PC-3 (cell line): ENCODE data around the gene ACTMAP. TPM values are rescaled to one million over a fixed set of nuclear protein-coding genes. Genes with fewer than 3 reads are reported as not detected.

Experiments used
- ATAC-seq: fragments of 200-7000 bp; cut with Tn5 transposase; 2 replicates; pipeline ENCODE4 v1.9.1; 2020; ENCODE audit warnings: mild to moderate bottlenecking, moderate library complexity
- BruUV-seq: library from RNA; stranded (reverse); fragments of 400-500 nt; replicated peaks from 2 replicates; lab custom pipeline; 2021; lab: Mats Ljungman, UMichigan
- CTCF ChIA-PET: fragments of 300-600 bp; sonication (Branson Sonifier 250); formaldehyde crosslinking; loops from one replicate; lab custom pipeline; 2022; ENCODE audit warnings: antibody characterized with exemption; lab: Charles Lee
- POLR2A ChIA-PET: fragments of 300-600 bp; sonication (Branson Sonifier 250); formaldehyde crosslinking; loops from one replicate; lab custom pipeline; 2022; ENCODE audit warnings: antibody characterized with exemption; ENCODE audit not compliant: unreplicated experiment; lab: Charles Lee
- DNase-seq: peaks from one replicate; pipeline ENCODE4 v3.0.0-alpha.2; 2015
- H2AFZ ChIP-seq: fragments of 300-600 bp; sonication (generic); 2 replicates; pipeline ENCODE4 v1.6.0; 2016; ENCODE audit warnings: antibody characterized with exemption, low read length
- H3F3A ChIP-seq: fragments of 300-600 bp; sonication (generic); one replicate; pipeline ENCODE4 v1.6.0; 2017; ENCODE audit warnings: antibody characterized with exemption, low read length, control low read depth, mild to moderate bottlenecking; ENCODE audit not compliant: unreplicated experiment
- H3K27ac ChIP-seq: fragments of 300-600 bp; sonication (generic); 2 replicates; pipeline ENCODE4 v1.5.1; 2016; ENCODE audit warnings: mild to moderate bottlenecking, low read length
- H3K27me3 ChIP-seq: fragments of 300-600 bp; sonication (generic); 2 replicates; pipeline ENCODE4 v1.6.1; 2016; ENCODE audit warnings: low read length, mixed read lengths
- H3K36me3 ChIP-seq: fragments of 300-600 bp; sonication (generic); 2 replicates; pipeline ENCODE4 v1.6.1; 2016; ENCODE audit warnings: low read depth, mixed run types, low read length, mixed read lengths
- H3K4me1 ChIP-seq: fragments of 300-600 bp; sonication (generic); 2 replicates; pipeline ENCODE4 v1.5.1; 2016; ENCODE audit warnings: low read length; ENCODE audit not compliant: insufficient read depth
- H3K4me2 ChIP-seq: fragments of 300-600 bp; sonication (generic); 2 replicates; pipeline ENCODE4 v1.6.0; 2016; ENCODE audit warnings: low read length
- H3K4me3 ChIP-seq: fragments of 300-600 bp; sonication (generic); 2 replicates; pipeline ENCODE4 v1.5.1; 2016; ENCODE audit warnings: mild to moderate bottlenecking, low read length, mixed read lengths
- H3K79me2 ChIP-seq: fragments of 300-600 bp; sonication (generic); 2 replicates; pipeline ENCODE4 v1.6.1; 2017; ENCODE audit warnings: low read length, mixed read lengths
- H3K9ac ChIP-seq: fragments of 300-600 bp; sonication (generic); 2 replicates; pipeline ENCODE4 v1.6.0; 2016; ENCODE audit warnings: mild to moderate bottlenecking, low read length
- H3K9me2 ChIP-seq: fragments of 300-600 bp; sonication (generic); replicated peaks from 2 replicates; pipeline ENCODE4 v1.6.1; 2016; ENCODE audit warnings: mixed run types, low read length, mixed read lengths
- H3K9me3 ChIP-seq: fragments of 300-600 bp; sonication (generic); 2 replicates; pipeline ENCODE4 v1.6.1; 2016; ENCODE audit warnings: low read length, mixed read lengths
- H4K20me1 ChIP-seq: fragments of 300-600 bp; sonication (generic); 2 replicates; pipeline ENCODE4 v1.6.1; 2016; ENCODE audit warnings: low read length, mixed read lengths
- CTCF ChIP-seq: fragments of 300-600 bp; sonication (generic); conservative IDR thresholded peaks from 2 replicates; pipeline ENCODE4 v1.5.1; 2017; ENCODE audit warnings: antibody characterized with exemption, low read depth, mild to moderate bottlenecking, low read length
- EZH2 ChIP-seq: fragments of 300-600 bp; sonication (generic); IDR thresholded peaks from one replicate; pipeline ENCODE4 v1.6.1; 2017; ENCODE audit warnings: antibody characterized with exemption, mild to moderate bottlenecking, low read length; ENCODE audit not compliant: unreplicated experiment
- EZH2phosphoT487 ChIP-seq: fragments of 300-600 bp; sonication (generic); IDR thresholded peaks from 2 replicates; pipeline ENCODE4 v1.6.1; 2018; ENCODE audit warnings: mild to moderate bottlenecking, antibody characterized with exemption, low read length, borderline replicate concordance
- intact Hi-C: fragments of 100-400 bp; cut with micrococcal nuclease; formaldehyde crosslinking; loops from 2 replicates; pipeline ENCODE4 v1.9.0; 2023
- total RNA-seq: library from RNA; depleted of rRNA; stranded (reverse); fragments of >200 nt; gene quantifications from 2 replicates; pipeline ENCODE4 v1.2.3, GENCODE V29; 2014

The ACTMAP gene
- total RNA-seq, 1 experiment from 2014 or later: 0.40 TPM

GRCh38 chr19:40718774-40719391 is 31.4 kb downstream of the ACTMAP start:
- Histone ChIP-seq H3K9me2 (no peaks in the 10 kb centered on the region), H2AFZ (no peak overlapping the region), H4K20me1 (peaks cover 23% of the 10 kb centered on the region), H3K27me3 (no peaks in the 10 kb centered on the region), H3K4me3 (peak overlapping the region; percentile 99), H3K27ac (peak overlapping the region; percentile 100), H3K4me1 (peaks cover 35% of the 10 kb centered on the region), H3F3A (no peaks in the 10 kb centered on the region), H3K79me2 (peaks cover 66% of the 10 kb centered on the region), H3K9ac (peak overlapping the region; percentile 99), H3K9me3 (no peaks in the 10 kb centered on the region), H3K36me3 (no peaks in the 10 kb centered on the region), H3K4me2 (peak overlapping the region; percentile 95)
- CTCF ChIA-PET: no interaction called here
- ATAC-seq (peak; percentile 16), DNase-seq (peak; percentile 72)
- intact Hi-C loops: loop anchor here (5.0 kb wide), 1 partner anchor 57 kb away; no protein-coding TSS in a partner anchor
- no TSS peak for BruUV-seq
- no peak for TF ChIP-seq EZH2
- no peak for TF ChIP-seq CTCF
- TF ChIP-seq EZH2phosphoT487: no peak
- POLR2A ChIA-PET: no interaction called here

GRCh38 chr19:40717880-40718773 is 32.1 kb downstream of the ACTMAP start:
- DNase-seq (peak; percentile 26), ATAC-seq (no peak)
- intact Hi-C loops: loop anchor here (2.0 to 5.0 kb wide), 2 partner anchors 33 to 56 kb away; partner anchors contain the start of genes ACTMAP and SNRPA
- POLR2A ChIA-PET: no interaction called here
- H3F3A ChIP-seq: no peaks in the 10 kb centered on the region
- H3K9me3 ChIP-seq: no peaks in the 10 kb centered on the region
- TF ChIP-seq EZH2phosphoT487 (no peak), CTCF (no peak), EZH2 (no peak)
- H3K4me3 ChIP-seq: peak overlapping the region; percentile 99
- BruUV-seq: no TSS peak
- peak overlapping the region; percentile 99 for H3K9ac ChIP-seq
- H3K4me2 ChIP-seq: peak overlapping the region; percentile 95
- CTCF ChIA-PET: no interaction called here
- no peaks in the 10 kb centered on the region for H3K36me3 ChIP-seq
- peaks cover 35% of the 10 kb centered on the region for H3K4me1 ChIP-seq
- H4K20me1 ChIP-seq: peaks cover 23% of the 10 kb centered on the region
- no peaks in the 10 kb centered on the region for H3K9me2 ChIP-seq
- H2AFZ ChIP-seq: no peak overlapping the region
- no peaks in the 10 kb centered on the region for H3K27me3 ChIP-seq
- H3K27ac ChIP-seq: peak overlapping the region; percentile 100
- H3K79me2 ChIP-seq: peaks cover 58% of the 10 kb centered on the region
